ENCODE measurements around the gene SLC9A8. TPM values are rescaled to one million over a fixed set of nuclear protein-coding genes. Genes with fewer than 3 reads are reported as not detected.

Gene SLC9A8
- total RNA-seq, 1 donor from 2014 or later: 8.8 TPM

DNA sequence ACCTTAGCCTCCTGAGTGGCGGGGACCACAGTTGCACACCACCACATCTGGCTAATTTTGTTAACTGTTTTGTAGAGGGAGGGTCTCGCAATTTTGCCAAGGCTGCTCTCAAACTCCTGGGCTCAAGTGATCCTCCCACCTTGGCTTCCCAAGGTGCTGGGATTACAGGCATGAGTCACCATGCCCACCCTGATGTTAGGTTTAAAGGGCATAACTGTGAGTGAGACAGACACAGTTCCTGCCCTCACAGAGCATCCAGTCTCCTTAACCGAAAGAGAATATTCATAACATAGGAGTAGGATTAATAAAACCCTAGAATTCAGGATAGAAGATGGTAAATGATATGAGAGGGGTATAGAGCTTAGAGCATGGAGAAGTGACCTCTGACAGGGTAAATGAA, 105.8 kb downstream of the SLC9A8 start:
- DNase-seq (ENCODE audit: extremely low spot score in 2 of 2): no peak
- Histone ChIP-seq H3K4me1 (peaks cover 25% of the 10 kb centered on the region), H3K27ac (no peak overlapping the region), H3K4me3 (no peak overlapping the region), H3K27me3 (no peaks in the 10 kb centered on the region), H3K36me3 (no peaks in the 10 kb centered on the region), H3K9me3 (no peaks in the 10 kb centered on the region)
- intact Hi-C loops (cut with DNase I): no loop called here
- TF ChIP-seq POLR2A (IDR thresholded peaks at IDR 0.05) (no peak), POLR2AphosphoS5 (IDR thresholded peaks at IDR 0.05; ENCODE audit: insufficient read depth in 1 of 2, low read depth in 1 of 2) (no peak)
- TF ChIP-seq, protein P1, sequence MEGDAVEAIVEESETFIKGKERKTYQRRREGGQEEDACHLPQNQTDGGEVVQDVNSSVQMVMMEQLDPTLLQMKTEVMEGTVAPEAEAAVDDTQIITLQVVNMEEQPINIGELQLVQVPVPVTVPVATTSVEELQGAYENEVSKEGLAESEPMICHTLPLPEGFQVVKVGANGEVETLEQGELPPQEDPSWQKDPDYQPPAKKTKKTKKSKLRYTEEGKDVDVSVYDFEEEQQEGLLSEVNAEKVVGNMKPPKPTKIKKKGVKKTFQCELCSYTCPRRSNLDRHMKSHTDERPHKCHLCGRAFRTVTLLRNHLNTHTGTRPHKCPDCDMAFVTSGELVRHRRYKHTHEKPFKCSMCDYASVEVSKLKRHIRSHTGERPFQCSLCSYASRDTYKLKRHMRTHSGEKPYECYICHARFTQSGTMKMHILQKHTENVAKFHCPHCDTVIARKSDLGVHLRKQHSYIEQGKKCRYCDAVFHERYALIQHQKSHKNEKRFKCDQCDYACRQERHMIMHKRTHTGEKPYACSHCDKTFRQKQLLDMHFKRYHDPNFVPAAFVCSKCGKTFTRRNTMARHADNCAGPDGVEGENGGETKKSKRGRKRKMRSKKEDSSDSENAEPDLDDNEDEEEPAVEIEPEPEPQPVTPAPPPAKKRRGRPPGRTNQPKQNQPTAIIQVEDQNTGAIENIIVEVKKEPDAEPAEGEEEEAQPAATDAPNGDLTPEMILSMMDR (IDR thresholded peaks at IDR 0.05): no peak

- TF ChIP-seq POLR2AphosphoS5 (IDR thresholded peaks at IDR 0.05; ENCODE audit: insufficient read depth in 1 of 2, low read depth in 1 of 2): no peak
- TF ChIP-seq POLR2A (IDR thresholded peaks at IDR 0.05): no peak
- TF ChIP-seq, protein P1 (IDR thresholded peaks at IDR 0.05): no peak
- Histone ChIP-seq H3K27me3 (no peaks in the 10 kb centered on the region), H3K36me3 (no peaks in the 10 kb centered on the region), H3K27ac (no peak overlapping the region), H3K4me3 (no peak overlapping the region), H3K4me1 (peaks cover 19% of the 10 kb centered on the region), H3K9me3 (no peaks in the 10 kb centered on the region)
- DNase-seq (ENCODE audit: extremely low spot score in 2 of 2): no peak
- intact Hi-C loops (cut with DNase I): no loop called here
Measured at GRCh38 chr20:49919009-49919408, 106.4 kb downstream of the SLC9A8 start.

GRCh38 chr20:49919461-49919860, 106.8 kb downstream of the SLC9A8 start:
- TF ChIP-seq POLR2AphosphoS5 (IDR thresholded peaks at IDR 0.05; ENCODE audit: insufficient read depth in 1 of 2, low read depth in 1 of 2) (no peak), POLR2A (IDR thresholded peaks at IDR 0.05) (no peak)
- TF ChIP-seq, protein P1 (IDR thresholded peaks at IDR 0.05): no peak
- no peaks in the 10 kb centered on the region for H3K27me3 ChIP-seq
- intact Hi-C loops (cut with DNase I): no loop called here
- no peak for DNase-seq (ENCODE audit: extremely low spot score in 2 of 2)
- no peaks in the 10 kb centered on the region for H3K9me3 ChIP-seq
- peaks cover 15% of the 10 kb centered on the region for H3K4me1 ChIP-seq
- no peak overlapping the region for H3K4me3 ChIP-seq
- no peak overlapping the region for H3K27ac ChIP-seq
- no peaks in the 10 kb centered on the region for H3K36me3 ChIP-seq

DNA sequence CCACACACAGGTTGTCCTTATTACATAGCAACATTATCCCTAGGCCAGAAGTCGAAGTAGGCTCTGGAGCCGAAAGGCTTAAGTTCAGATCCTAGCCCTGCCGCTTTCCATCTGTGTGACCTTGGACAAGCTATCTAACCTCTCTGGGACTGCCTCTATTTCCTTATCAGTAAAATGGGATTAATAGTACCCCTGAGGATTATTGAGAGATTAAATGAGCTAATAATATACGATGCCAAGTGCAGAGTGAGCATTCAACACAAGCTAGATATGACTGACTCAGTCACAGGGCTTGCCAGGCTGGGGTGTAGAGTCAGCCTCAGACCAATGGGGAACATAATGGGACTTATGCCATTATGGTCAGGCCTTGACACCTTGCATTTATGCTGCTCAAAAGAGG, 111.6 kb downstream of the SLC9A8 start:
- no peak for DNase-seq (ENCODE audit: extremely low spot score in 2 of 2)
- Histone ChIP-seq H3K9me3 (no peaks in the 10 kb centered on the region), H3K4me1 (no peaks in the 10 kb centered on the region), H3K36me3 (no peaks in the 10 kb centered on the region), H3K27me3 (no peaks in the 10 kb centered on the region), H3K27ac (no peak overlapping the region), H3K4me3 (no peak overlapping the region)
- intact Hi-C loops (cut with DNase I): loop anchor here (10.0 kb wide), 1 partner anchor 299 kb away; no protein-coding TSS in a partner anchor
- TF ChIP-seq POLR2A (IDR thresholded peaks at IDR 0.05) (no peak), POLR2AphosphoS5 (IDR thresholded peaks at IDR 0.05; ENCODE audit: insufficient read depth in 1 of 2, low read depth in 1 of 2) (no peak)
- TF ChIP-seq, protein P1 (IDR thresholded peaks at IDR 0.05): no peak

DNA sequence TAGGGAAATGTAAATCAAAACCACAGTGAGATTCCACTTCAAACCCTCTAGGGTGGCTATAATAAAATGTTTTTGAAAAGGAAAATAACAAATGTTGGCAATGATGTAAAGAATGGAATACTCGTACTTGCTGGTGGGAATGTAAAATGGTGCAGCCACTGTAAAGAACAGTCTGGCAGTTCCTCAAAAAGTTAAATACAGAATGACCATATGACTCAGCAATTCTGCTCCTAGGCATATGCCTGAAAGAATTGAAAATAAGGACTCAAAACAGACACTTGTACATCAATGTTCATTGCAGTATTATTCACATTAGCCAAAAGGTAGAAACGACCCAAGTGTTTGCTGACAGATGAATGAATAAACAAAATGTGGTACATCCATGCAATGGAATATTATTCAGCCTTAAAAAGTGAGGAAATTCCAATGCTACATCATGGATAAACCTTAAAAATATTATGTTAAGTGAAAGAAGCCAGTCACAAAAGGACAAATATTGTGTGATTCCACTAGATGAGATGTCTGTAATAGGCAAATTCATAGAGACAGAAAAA, 113.3 kb downstream of the SLC9A8 start:
- Histone ChIP-seq H3K4me3 (no peak overlapping the region), H3K27me3 (no peaks in the 10 kb centered on the region), H3K9me3 (no peaks in the 10 kb centered on the region), H3K36me3 (no peaks in the 10 kb centered on the region), H3K27ac (no peak overlapping the region), H3K4me1 (no peaks in the 10 kb centered on the region)
- intact Hi-C loops (cut with DNase I): loop anchor here (10.0 kb wide), 1 partner anchor 301 kb away; no protein-coding TSS in a partner anchor
- TF ChIP-seq POLR2A (IDR thresholded peaks at IDR 0.05) (no peak), POLR2AphosphoS5 (IDR thresholded peaks at IDR 0.05; ENCODE audit: insufficient read depth in 1 of 2, low read depth in 1 of 2) (no peak)
- TF ChIP-seq, protein P1 (IDR thresholded peaks at IDR 0.05): no peak
- DNase-seq (ENCODE audit: extremely low spot score in 2 of 2): no peak

Measured in vagina (tissue), 2 donors.